WTC11 (cell line): ENCODE results near the gene ADD2. TPM values are rescaled to one million over a fixed set of nuclear protein-coding genes. Genes with fewer than 3 reads are reported as not detected.

Source experiments
- ATAC-seq: fragments of 200-7000 bp; cut with Tn5 transposase; 2 replicates; pipeline ENCODE4 v1.10.0; 2021; ENCODE audit warnings: mild to moderate bottlenecking, moderate library complexity
- CTCF ChIA-PET: fragments of 300-600 bp; sonication (Branson Sonifier 250); formaldehyde crosslinking; loops from one replicate; lab custom pipeline; 2021; ENCODE audit warnings: antibody characterized with exemption; lab: Charles Lee
- POLR2A ChIA-PET: fragments of 350-600 bp; sonication (Branson Sonifier 250); formaldehyde crosslinking; loops from one replicate; lab custom pipeline; 2021; ENCODE audit warnings: antibody characterized with exemption; lab: Charles Lee
- DNase-seq: peaks from one replicate; pipeline ENCODE4 v3.0.0; 2021; ENCODE audit warnings: low spot score
- H3K27ac Mint-ChIP-seq: 2 replicates; pipeline ENCODE4 v1.8.0; 2021; ENCODE audit warnings: mixed read lengths
- H3K27me3 Mint-ChIP-seq: 2 replicates; pipeline ENCODE4 v1.8.0; 2021; ENCODE audit warnings: low read depth, mild to moderate bottlenecking, moderate library complexity, mixed read lengths
- H3K36me3 Mint-ChIP-seq: 2 replicates; pipeline ENCODE4 v1.8.0; 2021; ENCODE audit warnings: mixed read lengths
- H3K4me1 Mint-ChIP-seq: 2 replicates; pipeline ENCODE4 v1.8.0; 2022; ENCODE audit warnings: mixed read lengths
- H3K4me3 Mint-ChIP-seq: 2 replicates; pipeline ENCODE4 v1.8.0; 2021; ENCODE audit warnings: mild to moderate bottlenecking, moderate library complexity, mixed read lengths
- H3K9me3 Mint-ChIP-seq: 2 replicates; pipeline ENCODE4 v1.8.0; 2021; ENCODE audit warnings: mixed read lengths
- ATF1 ChIP-seq: sonication (generic); formaldehyde crosslinking; IDR thresholded peaks from 2 replicates; pipeline ENCODE4 v1.8.1; 2023; ENCODE audit warnings: mild to moderate bottlenecking, moderate library complexity, missing genetic modification reagents
- CBFB ChIP-seq: sonication (generic); formaldehyde crosslinking; IDR thresholded peaks from 2 replicates; pipeline ENCODE4 v1.8.1; 2022; ENCODE audit warnings: mild to moderate bottlenecking, low read depth, missing genetic modification reagents
- EMX1 ChIP-seq: fragments of 250-450 bp; sonication (Bioruptor Pico); IDR thresholded peaks from 2 replicates; pipeline ENCODE4 v1.8.0; 2021; ENCODE audit warnings: mild to moderate bottlenecking
- GRHL2 ChIP-seq: fragments of 250-450 bp; sonication (Bioruptor Pico); IDR thresholded peaks from 2 replicates; pipeline ENCODE4 v1.8.0; 2022; ENCODE audit warnings: mild to moderate bottlenecking, moderate library complexity; ENCODE audit not compliant: insufficient replicate concordance, severe bottlenecking
- JUN ChIP-seq: sonication (generic); formaldehyde crosslinking; IDR thresholded peaks from 2 replicates; pipeline ENCODE4 v1.8.0; 2023; ENCODE audit warnings: mild to moderate bottlenecking, missing genetic modification reagents
- NR1H2 ChIP-seq: sonication (generic); formaldehyde crosslinking; IDR thresholded peaks from 2 replicates; pipeline ENCODE4 v1.9.0; 2021; ENCODE audit warnings: mild to moderate bottlenecking, moderate library complexity, missing genetic modification reagents
- SMAD3 ChIP-seq: sonication (generic); formaldehyde crosslinking; IDR thresholded peaks from 2 replicates; pipeline ENCODE4 v1.8.0; 2022; ENCODE audit warnings: missing genetic modification reagents, mild to moderate bottlenecking, borderline replicate concordance
- TCF7 ChIP-seq: sonication (generic); formaldehyde crosslinking; IDR thresholded peaks from 2 replicates; pipeline ENCODE4 v1.8.0; 2022; ENCODE audit warnings: mild to moderate bottlenecking, low read depth, missing genetic modification reagents, moderate library complexity
- ZNF219 ChIP-seq: sonication (generic); formaldehyde crosslinking; IDR thresholded peaks from 2 replicates; pipeline ENCODE4 v1.8.0; 2023; ENCODE audit warnings: missing genetic modification reagents, mild to moderate bottlenecking, borderline replicate concordance
- ZNF281 ChIP-seq: sonication (generic); formaldehyde crosslinking; IDR thresholded peaks from 2 replicates; pipeline ENCODE4 v1.8.0; 2023; ENCODE audit warnings: mild to moderate bottlenecking, missing genetic modification reagents
- ZNF317 ChIP-seq: sonication (generic); formaldehyde crosslinking; IDR thresholded peaks from 2 replicates; pipeline ENCODE4 v1.8.1; 2023; ENCODE audit warnings: low read depth, mild to moderate bottlenecking, moderate library complexity, missing genetic modification reagents, borderline replicate concordance
- ZNF425 ChIP-seq: fragments of 250-450 bp; sonication (Bioruptor Pico); conservative IDR thresholded peaks from 2 replicates; pipeline ENCODE4 v1.9.0; 2021; ENCODE audit warnings: mild to moderate bottlenecking
- ZNF671 ChIP-seq: fragments of 250-450 bp; sonication (Bioruptor Pico); IDR thresholded peaks from 2 replicates; pipeline ENCODE4 v1.8.0; 2021; ENCODE audit warnings: mild to moderate bottlenecking
- total RNA-seq: library from RNA; stranded (reverse); gene quantifications from 3 replicates; pipeline ENCODE4 v1.2.3, GENCODE V29; 2021
- TF ChIP-seq, protein P1 (sequence below): sonication (generic); formaldehyde crosslinking; IDR thresholded peaks from 2 replicates; pipeline ENCODE4 v1.8.0; 2023; ENCODE audit warnings: missing genetic modification reagents, mild to moderate bottlenecking, borderline replicate concordance
- TF ChIP-seq, protein P2 (sequence below): fragments of 250-450 bp; sonication (Bioruptor Pico); IDR thresholded peaks from 2 replicates; pipeline ENCODE4 v1.8.0; 2021; ENCODE audit warnings: mild to moderate bottlenecking
- TF ChIP-seq, protein P3 (sequence below): fragments of 200-600 bp; IDR thresholded peaks from 2 replicates; pipeline ENCODE4 v1.8.0; 2022; ENCODE audit warnings: antibody characterized with exemption

The ADD2 gene
- total RNA-seq, 1 experiment from 2014 or later: 196 TPM

- TF ChIP-seq, protein P1, sequence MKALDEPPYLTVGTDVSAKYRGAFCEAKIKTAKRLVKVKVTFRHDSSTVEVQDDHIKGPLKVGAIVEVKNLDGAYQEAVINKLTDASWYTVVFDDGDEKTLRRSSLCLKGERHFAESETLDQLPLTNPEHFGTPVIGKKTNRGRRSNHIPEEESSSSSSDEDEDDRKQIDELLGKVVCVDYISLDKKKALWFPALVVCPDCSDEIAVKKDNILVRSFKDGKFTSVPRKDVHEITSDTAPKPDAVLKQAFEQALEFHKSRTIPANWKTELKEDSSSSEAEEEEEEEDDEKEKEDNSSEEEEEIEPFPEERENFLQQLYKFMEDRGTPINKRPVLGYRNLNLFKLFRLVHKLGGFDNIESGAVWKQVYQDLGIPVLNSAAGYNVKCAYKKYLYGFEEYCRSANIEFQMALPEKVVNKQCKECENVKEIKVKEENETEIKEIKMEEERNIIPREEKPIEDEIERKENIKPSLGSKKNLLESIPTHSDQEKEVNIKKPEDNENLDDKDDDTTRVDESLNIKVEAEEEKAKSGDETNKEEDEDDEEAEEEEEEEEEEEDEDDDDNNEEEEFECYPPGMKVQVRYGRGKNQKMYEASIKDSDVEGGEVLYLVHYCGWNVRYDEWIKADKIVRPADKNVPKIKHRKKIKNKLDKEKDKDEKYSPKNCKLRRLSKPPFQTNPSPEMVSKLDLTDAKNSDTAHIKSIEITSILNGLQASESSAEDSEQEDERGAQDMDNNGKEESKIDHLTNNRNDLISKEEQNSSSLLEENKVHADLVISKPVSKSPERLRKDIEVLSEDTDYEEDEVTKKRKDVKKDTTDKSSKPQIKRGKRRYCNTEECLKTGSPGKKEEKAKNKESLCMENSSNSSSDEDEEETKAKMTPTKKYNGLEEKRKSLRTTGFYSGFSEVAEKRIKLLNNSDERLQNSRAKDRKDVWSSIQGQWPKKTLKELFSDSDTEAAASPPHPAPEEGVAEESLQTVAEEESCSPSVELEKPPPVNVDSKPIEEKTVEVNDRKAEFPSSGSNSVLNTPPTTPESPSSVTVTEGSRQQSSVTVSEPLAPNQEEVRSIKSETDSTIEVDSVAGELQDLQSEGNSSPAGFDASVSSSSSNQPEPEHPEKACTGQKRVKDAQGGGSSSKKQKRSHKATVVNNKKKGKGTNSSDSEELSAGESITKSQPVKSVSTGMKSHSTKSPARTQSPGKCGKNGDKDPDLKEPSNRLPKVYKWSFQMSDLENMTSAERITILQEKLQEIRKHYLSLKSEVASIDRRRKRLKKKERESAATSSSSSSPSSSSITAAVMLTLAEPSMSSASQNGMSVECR (CRISPR knock-in tag): no peak
- no peak for TF ChIP-seq GRHL2
Observed at GRCh38 chr2:70796262-70796661, 28.3 kb upstream of the ADD2 start (continued).

DNA sequence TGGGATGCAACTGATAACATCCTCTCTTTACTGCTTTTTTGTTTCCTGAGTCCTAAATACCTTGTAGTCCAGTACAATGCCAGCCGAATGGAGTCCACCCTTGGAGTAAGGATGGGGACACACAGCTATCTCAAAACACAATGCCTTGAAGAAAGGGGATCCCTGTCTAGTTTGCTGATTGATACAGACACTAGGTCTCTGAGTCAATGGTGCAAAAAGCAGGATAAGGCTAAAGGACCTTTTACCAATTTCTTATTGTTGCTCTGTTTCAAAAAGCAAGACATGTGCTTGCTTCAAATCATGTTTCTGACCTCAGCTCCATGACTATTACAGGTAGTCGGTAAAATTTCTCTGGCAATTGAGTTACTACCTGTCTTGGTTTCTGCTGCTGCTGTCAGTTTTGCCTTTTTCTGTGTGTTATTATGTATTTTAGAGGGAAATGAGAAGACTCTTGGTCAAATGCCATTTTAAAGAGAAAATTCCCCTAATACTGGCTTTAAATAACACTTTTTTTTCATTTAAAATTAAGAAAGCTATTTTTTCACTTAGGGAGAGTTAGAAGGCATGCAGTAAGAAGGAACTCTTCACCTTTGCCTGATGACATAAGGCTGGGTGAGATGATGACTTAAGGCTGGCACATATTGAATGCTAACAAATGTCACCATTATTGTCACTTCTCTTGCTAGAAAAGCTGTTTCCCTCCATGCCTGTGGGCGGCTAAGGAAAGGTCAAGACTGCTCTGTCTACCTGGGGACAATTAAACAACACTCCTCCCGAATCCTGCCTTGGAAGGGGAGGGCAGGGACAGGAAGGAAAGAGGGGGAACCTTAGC is 27.4 kb upstream of the ADD2 start:
- no peak for DNase-seq
- H3K27ac Mint-ChIP-seq: no peak overlapping the region
- TF ChIP-seq JUN (no peak), ZNF281 (CRISPR knock-in tag) (no peak), ZNF219 (no peak), ZNF425 (CRISPR knock-in tag) (no peak), NR1H2 (CRISPR knock-in tag) (no peak), EMX1 (CRISPR knock-in tag) (no peak), ZNF671 (no peak), ATF1 (CRISPR knock-in tag) (no peak), TCF7 (CRISPR knock-in tag) (no peak), SMAD3 (CRISPR knock-in tag) (no peak), CBFB (CRISPR knock-in tag) (no peak), ZNF317 (no peak)
- TF ChIP-seq, protein P2, sequence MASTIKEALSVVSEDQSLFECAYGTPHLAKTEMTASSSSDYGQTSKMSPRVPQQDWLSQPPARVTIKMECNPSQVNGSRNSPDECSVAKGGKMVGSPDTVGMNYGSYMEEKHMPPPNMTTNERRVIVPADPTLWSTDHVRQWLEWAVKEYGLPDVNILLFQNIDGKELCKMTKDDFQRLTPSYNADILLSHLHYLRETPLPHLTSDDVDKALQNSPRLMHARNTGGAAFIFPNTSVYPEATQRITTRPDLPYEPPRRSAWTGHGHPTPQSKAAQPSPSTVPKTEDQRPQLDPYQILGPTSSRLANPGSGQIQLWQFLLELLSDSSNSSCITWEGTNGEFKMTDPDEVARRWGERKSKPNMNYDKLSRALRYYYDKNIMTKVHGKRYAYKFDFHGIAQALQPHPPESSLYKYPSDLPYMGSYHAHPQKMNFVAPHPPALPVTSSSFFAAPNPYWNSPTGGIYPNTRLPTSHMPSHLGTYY: no peak
- TF ChIP-seq, protein P1 (CRISPR knock-in tag): no peak
- TF ChIP-seq, protein P3, sequence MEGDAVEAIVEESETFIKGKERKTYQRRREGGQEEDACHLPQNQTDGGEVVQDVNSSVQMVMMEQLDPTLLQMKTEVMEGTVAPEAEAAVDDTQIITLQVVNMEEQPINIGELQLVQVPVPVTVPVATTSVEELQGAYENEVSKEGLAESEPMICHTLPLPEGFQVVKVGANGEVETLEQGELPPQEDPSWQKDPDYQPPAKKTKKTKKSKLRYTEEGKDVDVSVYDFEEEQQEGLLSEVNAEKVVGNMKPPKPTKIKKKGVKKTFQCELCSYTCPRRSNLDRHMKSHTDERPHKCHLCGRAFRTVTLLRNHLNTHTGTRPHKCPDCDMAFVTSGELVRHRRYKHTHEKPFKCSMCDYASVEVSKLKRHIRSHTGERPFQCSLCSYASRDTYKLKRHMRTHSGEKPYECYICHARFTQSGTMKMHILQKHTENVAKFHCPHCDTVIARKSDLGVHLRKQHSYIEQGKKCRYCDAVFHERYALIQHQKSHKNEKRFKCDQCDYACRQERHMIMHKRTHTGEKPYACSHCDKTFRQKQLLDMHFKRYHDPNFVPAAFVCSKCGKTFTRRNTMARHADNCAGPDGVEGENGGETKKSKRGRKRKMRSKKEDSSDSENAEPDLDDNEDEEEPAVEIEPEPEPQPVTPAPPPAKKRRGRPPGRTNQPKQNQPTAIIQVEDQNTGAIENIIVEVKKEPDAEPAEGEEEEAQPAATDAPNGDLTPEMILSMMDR: no peak
- TF ChIP-seq, all 79 proteins: peak for 0
- POLR2A ChIA-PET: no interaction called here
- CTCF ChIA-PET: interaction anchor here (1.3 to 1.5 kb wide), 3 partner anchors 153 to 189 kb away, joined by 4 to 6 read pairs (median 4); no protein-coding TSS in a partner anchor
- Mint-ChIP-seq H3K4me1 (peaks cover 7% of the 10 kb centered on the region), H3K27me3 (peaks cover 96% of the 10 kb centered on the region), H3K9me3 (peaks cover 23% of the 10 kb centered on the region), H3K4me3 (no peak overlapping the region), H3K36me3 (peaks cover 12% of the 10 kb centered on the region)
- peak; percentile 53 for ATAC-seq
